HFFc6 (cell line): ENCODE data around the gene CHADL. TPM values are rescaled to one million over a fixed set of nuclear protein-coding genes. Genes with fewer than 3 reads are reported as not detected.
A peak's percentile ranks its signal among the peaks of the same experiment; 100 is the strongest.

Experiments used
- DNase-seq: peaks from one replicate; pipeline ENCODE4 v3.0.0-alpha.2; 2018
- H3K27ac Mint-ChIP-seq: 2 replicates; pipeline ENCODE4 v1.8.0; 2020; ENCODE audit warnings: mild to moderate bottlenecking, mixed read lengths
- H3K27me3 Mint-ChIP-seq: 2 replicates; pipeline ENCODE4 v1.8.0; 2021; ENCODE audit warnings: mild to moderate bottlenecking, moderate library complexity, mixed read lengths; ENCODE audit not compliant: insufficient read depth
- H3K36me3 Mint-ChIP-seq: 2 replicates; pipeline ENCODE4 v1.8.0; 2021; ENCODE audit warnings: low read depth, mixed read lengths
- H3K4me1 Mint-ChIP-seq: 2 replicates; pipeline ENCODE4 v1.8.0; 2020; ENCODE audit warnings: low read depth, mixed read lengths
- H3K4me3 Mint-ChIP-seq: 2 replicates; pipeline ENCODE4 v1.8.0; 2020; ENCODE audit warnings: mild to moderate bottlenecking, moderate library complexity, mixed read lengths
- H3K9me3 Mint-ChIP-seq: 2 replicates; pipeline ENCODE4 v1.8.0; 2020; ENCODE audit warnings: mild to moderate bottlenecking, mixed read lengths
- total RNA-seq, 6 experiments: library from RNA; stranded (reverse); fragmentation: NEBNext Ultra II Directional; extraction: Animal tissue kit (Norgen Biotek cat#: 25700); gene quantifications; 2 replicates in 1 of 6; 3 replicates in 5 of 6; pipeline ENCODE4 v1.2.3, GENCODE V29; 2021
- TF ChIP-seq, protein P1 (sequence below): fragments of 200-600 bp; sonication (generic); IDR thresholded peaks from 2 replicates; pipeline ENCODE4 v1.5.0; 2021; ENCODE audit warnings: antibody characterized with exemption, mild to moderate bottlenecking

CHADL gene
- total RNA-seq, 6 experiments from 2014 or later = 0.13 to 0.51 (median 0.45) TPM

DNA sequence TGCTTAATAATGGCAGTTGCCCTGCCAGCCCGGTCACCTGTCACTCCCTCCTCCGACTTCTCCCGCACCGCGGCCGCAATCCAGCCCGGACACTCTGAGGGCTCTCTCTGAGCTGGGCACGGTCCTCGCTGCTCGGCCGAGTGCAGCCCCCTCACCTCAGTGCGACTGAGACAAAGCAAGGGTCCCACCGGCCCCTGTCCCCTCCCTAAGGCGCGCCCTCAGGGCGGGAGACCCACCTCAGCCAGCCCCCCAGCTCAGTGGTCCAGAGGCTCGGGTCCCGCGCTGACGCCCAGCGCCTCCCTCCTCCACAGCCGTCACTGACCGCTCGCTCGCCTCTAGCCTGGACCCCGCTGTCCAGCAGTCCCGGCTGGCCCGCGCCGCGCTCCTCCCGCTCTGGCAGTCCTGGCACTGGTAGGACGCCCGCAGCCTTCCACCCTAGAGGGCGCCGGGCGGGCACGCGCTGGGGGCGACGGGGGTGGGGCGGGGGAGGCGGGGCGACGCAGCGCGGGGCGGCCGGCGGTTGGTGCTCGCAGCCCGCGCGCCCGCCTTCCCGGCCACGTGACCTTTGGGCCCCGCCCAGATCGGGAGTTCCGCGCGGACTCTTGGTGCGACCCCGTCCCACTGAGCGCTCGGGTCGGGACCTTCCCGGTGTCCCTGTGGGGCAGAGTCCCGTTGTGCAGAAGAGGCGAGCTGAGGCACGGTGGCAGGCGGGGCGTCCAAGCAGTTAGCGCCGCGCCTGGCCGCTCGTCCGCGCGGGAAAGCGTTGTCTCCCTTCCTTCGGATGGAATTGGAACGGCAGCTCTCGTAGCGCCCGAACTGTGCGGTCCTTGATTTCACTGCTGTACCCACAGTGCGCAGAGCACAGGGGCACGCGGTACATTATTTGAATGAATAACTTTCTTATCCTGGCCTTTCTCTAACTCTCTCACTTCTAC lies 43.4 kb downstream of the CHADL start:
- Mint-ChIP-seq H3K27me3 (peaks cover 2% of the 10 kb centered on the region), H3K27ac (peak overlapping the region; percentile 54), H3K4me3 (peak overlapping the region; percentile 85), H3K9me3 (no peaks in the 10 kb centered on the region), H3K4me1 (peaks cover 10% of the 10 kb centered on the region), H3K36me3 (no peaks in the 10 kb centered on the region)
- DNase-seq = peak; percentile 39
- TF ChIP-seq, protein P1, sequence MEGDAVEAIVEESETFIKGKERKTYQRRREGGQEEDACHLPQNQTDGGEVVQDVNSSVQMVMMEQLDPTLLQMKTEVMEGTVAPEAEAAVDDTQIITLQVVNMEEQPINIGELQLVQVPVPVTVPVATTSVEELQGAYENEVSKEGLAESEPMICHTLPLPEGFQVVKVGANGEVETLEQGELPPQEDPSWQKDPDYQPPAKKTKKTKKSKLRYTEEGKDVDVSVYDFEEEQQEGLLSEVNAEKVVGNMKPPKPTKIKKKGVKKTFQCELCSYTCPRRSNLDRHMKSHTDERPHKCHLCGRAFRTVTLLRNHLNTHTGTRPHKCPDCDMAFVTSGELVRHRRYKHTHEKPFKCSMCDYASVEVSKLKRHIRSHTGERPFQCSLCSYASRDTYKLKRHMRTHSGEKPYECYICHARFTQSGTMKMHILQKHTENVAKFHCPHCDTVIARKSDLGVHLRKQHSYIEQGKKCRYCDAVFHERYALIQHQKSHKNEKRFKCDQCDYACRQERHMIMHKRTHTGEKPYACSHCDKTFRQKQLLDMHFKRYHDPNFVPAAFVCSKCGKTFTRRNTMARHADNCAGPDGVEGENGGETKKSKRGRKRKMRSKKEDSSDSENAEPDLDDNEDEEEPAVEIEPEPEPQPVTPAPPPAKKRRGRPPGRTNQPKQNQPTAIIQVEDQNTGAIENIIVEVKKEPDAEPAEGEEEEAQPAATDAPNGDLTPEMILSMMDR = no peak

DNA sequence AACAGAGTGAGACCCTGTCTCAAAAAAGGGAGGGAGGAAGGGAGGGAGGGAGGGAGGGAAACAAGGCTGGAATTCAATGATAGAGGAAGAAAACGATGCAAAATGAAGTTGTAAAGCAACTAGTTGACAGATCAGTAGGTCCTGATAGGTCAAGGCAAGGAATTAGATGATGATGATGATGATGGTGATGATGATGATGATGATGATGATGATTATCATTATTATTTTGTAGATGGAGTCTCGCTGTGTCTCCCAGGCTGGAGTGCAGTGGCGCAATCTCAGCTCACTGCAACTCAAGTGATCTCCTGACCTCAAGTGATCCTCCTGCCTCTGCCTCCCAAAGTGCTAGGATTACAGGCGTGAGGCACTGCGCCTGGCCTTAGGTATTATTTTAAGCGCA lies 46.9 kb downstream of the CHADL start:
- Mint-ChIP-seq H3K4me3 (no peak overlapping the region), H3K9me3 (no peaks in the 10 kb centered on the region), H3K27ac (no peak overlapping the region), H3K27me3 (peaks cover 2% of the 10 kb centered on the region), H3K36me3 (no peaks in the 10 kb centered on the region), H3K4me1 (peaks cover 10% of the 10 kb centered on the region)
- DNase-seq = no peak
- TF ChIP-seq, protein P1 = no peak

DNA sequence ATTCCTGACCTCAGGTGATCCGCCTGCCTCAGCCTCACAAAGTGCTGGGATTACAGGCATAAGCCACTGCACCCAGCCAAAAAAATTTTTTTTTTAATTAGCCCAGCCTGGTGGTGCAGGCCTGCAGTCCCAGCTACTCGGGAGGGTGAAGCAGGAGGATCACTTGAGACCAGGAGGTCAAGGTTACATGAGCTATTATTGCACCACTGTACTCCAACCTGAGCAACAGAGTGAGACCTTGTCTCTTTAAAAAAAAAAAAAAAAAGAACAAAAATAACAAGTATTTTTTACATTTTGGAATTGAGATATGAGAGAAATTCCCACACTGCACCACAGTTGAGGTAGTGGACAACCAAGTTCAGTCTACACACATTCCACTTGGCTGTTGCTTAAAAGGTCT lies 49.3 kb downstream of the CHADL start:
- no peak for DNase-seq
- Mint-ChIP-seq H3K9me3 (no peaks in the 10 kb centered on the region), H3K36me3 (no peaks in the 10 kb centered on the region), H3K27ac (no peak overlapping the region), H3K4me3 (no peak overlapping the region), H3K27me3 (no peaks in the 10 kb centered on the region; the same call in 1 of the 2 replicates), H3K4me1 (no peaks in the 10 kb centered on the region)
- TF ChIP-seq, protein P1 = no peak

DNA sequence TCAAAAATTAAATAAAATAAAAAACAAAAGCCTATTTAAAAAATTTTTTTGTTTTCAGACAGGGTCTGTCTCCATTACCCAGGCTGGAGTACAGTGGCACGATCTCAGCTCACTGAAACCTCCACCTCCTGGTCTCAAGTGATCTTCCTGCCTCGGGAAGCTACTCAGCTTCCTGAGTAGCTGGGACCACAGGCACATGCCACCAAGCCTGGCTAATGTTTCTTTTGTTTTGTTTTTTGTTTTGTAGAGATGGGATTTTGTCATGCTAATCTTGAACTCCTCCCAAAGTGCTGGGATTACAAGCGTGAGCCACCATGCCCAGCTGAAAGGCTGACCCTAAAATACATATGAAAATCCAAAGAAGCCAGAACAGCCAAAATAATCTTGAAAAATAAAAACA lies 56.1 kb downstream of the CHADL start:
- Mint-ChIP-seq H3K36me3 (peaks cover 16% of the 10 kb centered on the region), H3K9me3 (0 out of 2 replicates have a peak, but pooled peaks cover 5% of the 10 kb centered on the region), H3K27me3 (peaks cover 7% of the 10 kb centered on the region), H3K4me3 (no peak overlapping the region), H3K4me1 (peaks cover 30% of the 10 kb centered on the region), H3K27ac (no peak overlapping the region)
- TF ChIP-seq, protein P1 = no peak
- DNase-seq = no peak

DNA sequence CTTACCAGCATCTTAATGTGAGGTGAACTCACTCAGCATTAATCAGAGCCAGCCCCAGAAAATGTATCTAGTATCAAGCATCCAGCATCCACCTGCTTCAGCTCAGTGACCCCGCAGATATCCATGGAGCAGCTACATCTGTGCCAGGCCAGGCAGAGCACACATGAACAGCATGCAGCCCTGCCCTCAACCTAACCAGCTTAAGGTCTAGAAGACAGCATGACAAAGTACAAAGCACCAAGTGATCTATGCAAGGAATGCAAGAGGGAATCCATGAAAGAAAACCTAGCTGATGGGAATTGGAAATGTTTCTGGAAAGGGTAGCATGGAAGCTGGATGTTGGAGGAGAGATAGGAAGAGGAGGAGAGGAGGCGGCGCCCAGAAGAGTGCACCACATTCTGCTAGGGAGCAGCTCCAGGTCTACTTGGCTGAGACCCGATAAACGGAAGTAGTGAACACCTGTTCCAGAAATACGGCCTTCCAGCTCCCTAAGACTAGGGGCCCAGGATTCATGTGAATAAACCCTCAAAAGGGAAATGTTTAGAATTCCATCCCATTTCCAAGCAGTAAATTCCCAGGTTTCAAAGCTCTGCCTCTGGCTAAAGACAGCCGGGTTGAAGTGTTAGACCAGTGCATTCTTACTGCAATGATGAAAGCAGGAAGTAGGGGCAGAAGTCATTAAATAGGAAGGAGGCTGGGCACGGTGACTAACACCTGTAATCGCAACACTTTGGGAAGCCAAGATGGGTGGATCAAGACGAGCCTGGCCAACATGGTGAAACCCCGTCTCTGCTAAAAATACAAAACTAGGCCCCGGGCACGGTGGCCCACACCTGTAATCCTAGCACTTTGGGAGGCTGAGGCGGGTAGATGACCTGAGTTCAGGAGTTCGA lies 59.1 kb downstream of the CHADL start:
- TF ChIP-seq, protein P1 = no peak
- H3K9me3 Mint-ChIP-seq = 0 out of 2 replicates have a peak, but pooled peaks cover 5% of the 10 kb centered on the region
- peak overlapping the region; percentile 66; the same call in 1 of the 2 replicates for H3K4me3 Mint-ChIP-seq
- peak overlapping the region; percentile 56 for H3K27ac Mint-ChIP-seq
- peaks cover 30% of the 10 kb centered on the region for H3K4me1 Mint-ChIP-seq
- peaks cover 33% of the 10 kb centered on the region for H3K36me3 Mint-ChIP-seq
- H3K27me3 Mint-ChIP-seq = peaks cover 14% of the 10 kb centered on the region
- DNase-seq = peak; percentile 68
